CD4-positive, alpha-beta memory T cell (primary cell): ENCODE measurements around the gene LRRN1. TPM values are rescaled to one million over a fixed set of nuclear protein-coding genes. Genes with fewer than 3 reads are reported as not detected.

ENCODE experiments used
- CTCF ChIA-PET: fragments of 350-600 bp; sonication (Branson Sonifier 250); formaldehyde crosslinking; loops from one replicate; lab custom pipeline; 2021; ENCODE audit warnings: inconsistent platforms; ENCODE audit not compliant: partially characterized antibody; lab: Charles Lee
- POLR2A ChIA-PET: fragments of 350-600 bp; sonication (Branson Sonifier 250); formaldehyde crosslinking; loops from one replicate; lab custom pipeline; 2021; ENCODE audit not compliant: partially characterized antibody; lab: Charles Lee
- DNase-seq, 5 donors: peaks; one replicate each; pipeline versions ENCODE4 v3.0.0 to v3.0.0-alpha.2; 2020 to 2022; ENCODE audit warnings: mixed read lengths in 1 of 5
- H3K27ac ChIP-seq: one replicate; pipeline ENCODE4 v1.7.0; 2013; ENCODE audit warnings: low read depth, low read length
- H3K27me3 ChIP-seq: 2 replicates; pipeline ENCODE4 v1.7.0; 2013; ENCODE audit warnings: mild to moderate bottlenecking, low read length, moderate library complexity; ENCODE audit not compliant: insufficient read depth
- H3K36me3 ChIP-seq: 2 replicates; pipeline ENCODE4 v1.7.0; 2013; ENCODE audit warnings: mild to moderate bottlenecking, low read length, moderate library complexity; ENCODE audit not compliant: insufficient read depth
- H3K4me1 ChIP-seq: 2 replicates; pipeline ENCODE4 v1.7.0; 2013; ENCODE audit warnings: mild to moderate bottlenecking, low read length, moderate library complexity; ENCODE audit not compliant: insufficient read depth
- H3K4me3 ChIP-seq, 2 donors: one replicate each; pipeline ENCODE4 v1.7.0; 2013; ENCODE audit warnings: low read length in 2 of 2, mild to moderate bottlenecking in 1 of 2
- H3K9me3 ChIP-seq, 2 donors: one replicate each; pipeline ENCODE4 v1.7.0; 2013; ENCODE audit warnings: low read length in 2 of 2, control low read depth in 1 of 2; ENCODE audit not compliant: control insufficient read depth in 1 of 2
- H3K27ac Mint-ChIP-seq, 7 donors: one replicate each; pipeline ENCODE4 v1.8.0; 2020 to 2021; ENCODE audit warnings: mixed read lengths in 7 of 7, mild to moderate bottlenecking in 6 of 7, inconsistent platforms in 3 of 7, moderate library complexity in 3 of 7
- H3K27me3 Mint-ChIP-seq, 2 donors: one replicate each; pipeline ENCODE4 v1.8.0; 2020 to 2021; ENCODE audit warnings: mixed read lengths in 2 of 2
- H3K36me3 Mint-ChIP-seq, 2 donors: one replicate each; pipeline ENCODE4 v1.8.0; 2020 to 2021; ENCODE audit warnings: mixed read lengths in 2 of 2, inconsistent platforms in 1 of 2, mild to moderate bottlenecking in 1 of 2
- H3K4me1 Mint-ChIP-seq, 4 donors: one replicate each; pipeline ENCODE4 v1.8.0; 2020 to 2021; ENCODE audit warnings: mixed read lengths in 4 of 4, mild to moderate bottlenecking in 1 of 4
- H3K4me3 Mint-ChIP-seq, 8 donors: one replicate each; pipeline ENCODE4 v1.8.0; 2020 to 2021; ENCODE audit warnings: mixed read lengths in 8 of 8, mild to moderate bottlenecking in 7 of 8, moderate library complexity in 6 of 8, inconsistent platforms in 3 of 8
- H3K9me3 Mint-ChIP-seq, 8 donors: one replicate each; pipeline ENCODE4 v1.8.0; 2020 to 2021; ENCODE audit warnings: mixed read lengths in 8 of 8, mild to moderate bottlenecking in 5 of 8, inconsistent platforms in 3 of 8, moderate library complexity in 1 of 8
- intact Hi-C: fragments of 100-400 bp; cut with micrococcal nuclease; formaldehyde crosslinking; loops from one replicate; pipeline ENCODE4 v1.15.1; 2023
- polyA plus RNA-seq, 2 donors: library from polyadenylated mRNA; unstranded; fragments of 300-500 nt; fragmentation: Illumina TruSeq; gene quantifications; one replicate each; pipeline ENCODE4 v1.2.3, GENCODE V29; 2021
- total RNA-seq, 2 experiments: library from RNA; stranded (reverse); gene quantifications; one replicate each; pipeline ENCODE4 v1.2.3, GENCODE V29; 2021

LRRN1 gene
- total and polyA plus RNA-seq, 4 experiments from 2014 or later: 0.17 to 0.23 (median 0.22) TPM; not detected in 1

GRCh38 chr3:3851621-3852323 lies 52.5 kb downstream of the LRRN1 start:
- H3K9me3 Mint-ChIP-seq: no peaks in the 10 kb centered on the region
- Histone ChIP-seq H3K9me3 (no peaks in the 10 kb centered on the region), H3K27ac (no peak overlapping the region), H3K27me3 (no peaks in the 10 kb centered on the region), H3K36me3 (no peaks in the 10 kb centered on the region), H3K4me3 (no peak overlapping the region), H3K4me1 (no peaks in the 10 kb centered on the region)
- H3K27me3 Mint-ChIP-seq: no peaks in the 10 kb centered on the region
- CTCF ChIA-PET: no interaction called here
- POLR2A ChIA-PET: no interaction called here
- intact Hi-C loops: no loop called here
- H3K4me1 Mint-ChIP-seq: no peaks in the 10 kb centered on the region
- H3K36me3 Mint-ChIP-seq: no peaks in the 10 kb centered on the region
- no peak overlapping the region for H3K27ac Mint-ChIP-seq
- no peak for DNase-seq
- H3K4me3 Mint-ChIP-seq: no peak overlapping the region

GRCh38 chr3:3853544-3853943 lies 54.3 kb downstream of the LRRN1 start:
- no peaks in the 10 kb centered on the region for H3K27me3 ChIP-seq
- CTCF ChIA-PET: no interaction called here
- Mint-ChIP-seq H3K4me3 (no peak overlapping the region), H3K4me1 (no peaks in the 10 kb centered on the region), H3K9me3 (no peaks in the 10 kb centered on the region), H3K27me3 (no peaks in the 10 kb centered on the region), H3K36me3 (no peaks in the 10 kb centered on the region), H3K27ac (no peak overlapping the region)
- no peaks in the 10 kb centered on the region for H3K4me1 ChIP-seq
- no peak overlapping the region for H3K27ac ChIP-seq
- intact Hi-C loops: no loop called here
- POLR2A ChIA-PET: no interaction called here
- H3K36me3 ChIP-seq: no peaks in the 10 kb centered on the region
- H3K4me3 ChIP-seq: no peak overlapping the region
- no peaks in the 10 kb centered on the region for H3K9me3 ChIP-seq
- no peak for DNase-seq

GRCh38 chr3:3855056-3855455 lies 55.8 kb downstream of the LRRN1 start:
- no peaks in the 10 kb centered on the region for H3K36me3 ChIP-seq
- intact Hi-C loops: no loop called here
- H3K4me1 Mint-ChIP-seq: no peaks in the 10 kb centered on the region
- no peak overlapping the region for H3K4me3 ChIP-seq
- H3K27me3 ChIP-seq: no peaks in the 10 kb centered on the region
- H3K27ac ChIP-seq: no peak overlapping the region
- no peak overlapping the region for H3K4me3 Mint-ChIP-seq
- H3K27me3 Mint-ChIP-seq: no peaks in the 10 kb centered on the region
- H3K36me3 Mint-ChIP-seq: no peaks in the 10 kb centered on the region
- H3K27ac Mint-ChIP-seq: no peak overlapping the region
- H3K4me1 ChIP-seq: no peaks in the 10 kb centered on the region
- H3K9me3 ChIP-seq: no peaks in the 10 kb centered on the region
- CTCF ChIA-PET: no interaction called here
- DNase-seq: no peak
- POLR2A ChIA-PET: no interaction called here
- H3K9me3 Mint-ChIP-seq: no peaks in the 10 kb centered on the region

- Histone ChIP-seq H3K4me1 (no peaks in the 10 kb centered on the region), H3K4me3 (no peak overlapping the region), H3K36me3 (no peaks in the 10 kb centered on the region), H3K9me3 (no peaks in the 10 kb centered on the region), H3K27me3 (no peaks in the 10 kb centered on the region), H3K27ac (no peak overlapping the region)
- Mint-ChIP-seq H3K36me3 (peaks cover 4 to 19% of the 10 kb centered on the region in 2 donors), H3K27ac (no peak overlapping the region), H3K4me1 (no peaks in the 10 kb centered on the region), H3K4me3 (no peak overlapping the region), H3K27me3 (no peaks in the 10 kb centered on the region), H3K9me3 (peaks cover 0 to 7% (median 1%) of the 10 kb centered on the region in 8 donors)
- POLR2A ChIA-PET: no interaction called here
- intact Hi-C loops: no loop called here
- CTCF ChIA-PET: no interaction called here
- DNase-seq: no peak
These were observed 61.0 kb downstream of the LRRN1 start for GRCh38 chr3:3860235-3860634.

- intact Hi-C loops: no loop called here
- Histone ChIP-seq H3K9me3 (no peaks in the 10 kb centered on the region), H3K27me3 (no peaks in the 10 kb centered on the region), H3K4me1 (no peaks in the 10 kb centered on the region), H3K27ac (no peak overlapping the region), H3K4me3 (no peak overlapping the region), H3K36me3 (no peaks in the 10 kb centered on the region)
- no peaks in the 10 kb centered on the region for H3K27me3 Mint-ChIP-seq
- ChIA-PET POLR2A (no interaction called here), CTCF (no interaction called here)
- H3K4me1 Mint-ChIP-seq: no peaks in the 10 kb centered on the region
- H3K27ac Mint-ChIP-seq: no peak overlapping the region
- DNase-seq: no peak
- H3K9me3 Mint-ChIP-seq: peaks cover 0 to 7% (median 4%) of the 10 kb centered on the region in 8 donors
- H3K36me3 Mint-ChIP-seq: peaks cover 4 to 19% of the 10 kb centered on the region in 2 donors
- no peak overlapping the region for H3K4me3 Mint-ChIP-seq
These were observed 63.3 kb downstream of the LRRN1 start for GRCh38 chr3:3862534-3862933.

GRCh38 chr3:3875491-3875890 lies 76.3 kb downstream of the LRRN1 start:
- ChIA-PET CTCF (no interaction called here), POLR2A (no interaction called here)
- H3K36me3 Mint-ChIP-seq: no peaks in the 10 kb centered on the region
- Histone ChIP-seq H3K4me1 (no peaks in the 10 kb centered on the region), H3K27ac (no peak overlapping the region), H3K9me3 (no peaks in the 10 kb centered on the region), H3K27me3 (no peaks in the 10 kb centered on the region), H3K36me3 (no peaks in the 10 kb centered on the region), H3K4me3 (no peak overlapping the region)
- H3K4me1 Mint-ChIP-seq: no peaks in the 10 kb centered on the region
- no peak for DNase-seq
- no peak overlapping the region for H3K4me3 Mint-ChIP-seq
- intact Hi-C loops: no loop called here
- no peak overlapping the region for H3K27ac Mint-ChIP-seq
- no peaks in the 10 kb centered on the region for H3K27me3 Mint-ChIP-seq
- peaks cover 0 to 3% (median 0%) of the 10 kb centered on the region in 8 donors for H3K9me3 Mint-ChIP-seq

GRCh38 chr3:3881050-3881449 lies 81.8 kb downstream of the LRRN1 start:
- H3K9me3 ChIP-seq: no peaks in the 10 kb centered on the region
- Mint-ChIP-seq H3K27ac (no peak overlapping the region), H3K9me3 (peaks cover 0 to 20% (median 6%) of the 10 kb centered on the region in 8 donors), H3K4me3 (no peak overlapping the region), H3K36me3 (peaks cover 0 to 2% of the 10 kb centered on the region in 2 donors), H3K27me3 (no peaks in the 10 kb centered on the region), H3K4me1 (no peaks in the 10 kb centered on the region)
- POLR2A ChIA-PET: no interaction called here
- intact Hi-C loops: no loop called here
- H3K27ac ChIP-seq: no peak overlapping the region
- no peak overlapping the region for H3K4me3 ChIP-seq
- CTCF ChIA-PET: no interaction called here
- DNase-seq: no peak
- no peaks in the 10 kb centered on the region for H3K36me3 ChIP-seq
- no peaks in the 10 kb centered on the region for H3K4me1 ChIP-seq
- no peaks in the 10 kb centered on the region for H3K27me3 ChIP-seq
